HG03139 (cell line): ENCODE measurements around the gene ETV3.

ENCODE experiments used
- ATAC-seq: cut with Tn5 transposase; IDR thresholded peaks from one replicate; pipeline ENCODE4 v1.9.1; 2021; ENCODE audit not compliant: unreplicated experiment

Gene ETV3

DNA sequence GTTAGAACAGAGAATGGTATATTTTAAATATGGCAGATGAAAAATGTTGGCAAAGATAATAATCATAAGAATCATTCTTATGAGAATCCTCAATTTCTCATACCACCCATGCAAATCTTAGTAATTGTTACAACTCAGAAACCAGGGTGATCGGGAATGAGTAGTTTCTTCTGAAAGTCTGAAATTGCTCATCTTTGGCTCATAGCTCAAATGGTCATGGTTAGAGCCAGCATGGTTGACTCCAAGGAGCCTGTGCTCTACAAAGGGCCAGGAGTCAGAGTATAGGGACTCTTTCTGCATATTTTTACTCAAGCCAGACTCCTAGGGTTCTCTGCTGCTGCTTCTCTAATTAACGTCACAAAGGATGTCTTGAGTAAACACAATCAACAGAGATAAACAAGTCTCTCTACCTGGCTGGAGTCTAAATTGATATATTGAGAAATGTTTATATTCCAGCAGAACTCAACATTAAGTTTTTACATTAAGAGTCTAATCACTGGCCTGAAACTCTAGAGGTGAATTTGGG is 1.9 kb upstream of the ETV3 start:
- no peak for ATAC-seq

- no peak for ATAC-seq
These were observed 989 bp upstream of the ETV3 start for GRCh38 chr1:157139052-157139715.

- peak; percentile 21 for ATAC-seq
These were observed 581 bp downstream of the ETV3 start for GRCh38 chr1:157137408-157138219.

DNA sequence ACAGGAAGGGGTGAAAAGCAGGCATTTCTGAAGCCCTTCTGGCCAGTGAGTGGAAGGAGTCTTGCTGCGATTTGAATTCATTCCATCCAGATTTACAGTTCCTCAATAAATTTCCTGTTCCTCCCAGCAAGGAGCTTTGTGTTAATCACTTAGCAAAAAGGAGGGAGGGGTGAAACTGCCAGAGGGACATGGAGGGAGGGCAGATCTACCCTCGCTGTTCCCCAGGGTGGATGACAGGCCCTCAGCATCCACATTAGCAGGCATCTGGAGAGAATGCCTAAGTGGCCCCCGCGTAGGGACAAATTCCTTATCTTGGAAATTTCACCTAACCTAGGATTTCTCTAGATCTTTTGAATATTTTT is 1.2 kb downstream of the ETV3 start:
- no peak for ATAC-seq

DNA sequence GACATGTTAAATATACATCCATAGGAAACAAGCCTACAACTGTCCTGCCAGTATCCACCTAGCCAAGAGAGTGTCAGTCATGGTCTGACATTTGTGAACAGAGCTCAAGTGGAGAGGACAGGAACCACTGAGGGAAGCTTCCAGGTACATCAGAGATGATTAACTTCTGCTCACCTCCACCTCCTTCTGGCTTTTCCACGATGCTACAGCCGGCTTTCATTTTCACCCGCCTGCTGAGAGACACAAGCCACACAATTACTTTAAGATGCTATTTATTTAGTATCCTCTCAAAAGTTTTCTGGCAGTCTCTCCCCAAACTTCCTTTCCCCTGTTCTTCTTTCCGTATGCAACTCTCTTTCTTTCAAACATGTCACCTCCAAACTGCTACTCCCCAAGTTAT is 2.1 kb downstream of the ETV3 start:
- ATAC-seq = no peak

GRCh38 chr1:157135646-157136045 is 2.5 kb downstream of the ETV3 start:
- ATAC-seq = no peak

GRCh38 chr1:157135070-157135469 is 3.1 kb downstream of the ETV3 start:
- no peak for ATAC-seq

DNA sequence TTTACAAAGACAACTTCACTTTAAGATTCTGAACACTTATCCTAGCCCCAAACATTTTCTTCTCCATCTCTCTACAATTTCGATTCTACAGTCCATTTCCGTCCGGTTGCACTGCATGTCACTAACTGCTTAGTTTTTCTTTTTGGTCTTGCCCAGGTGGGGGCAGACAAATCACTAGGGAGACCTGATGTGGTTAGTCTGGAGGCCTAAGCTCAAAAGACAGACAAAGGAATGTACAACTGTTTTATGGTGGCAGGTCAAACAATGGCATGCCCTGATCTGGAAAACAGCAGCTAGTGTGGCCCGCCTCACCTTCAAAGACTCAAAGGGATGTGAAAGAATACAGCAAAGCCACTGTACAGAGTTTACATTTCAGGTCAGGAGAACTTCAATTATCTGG is 3.8 kb downstream of the ETV3 start:
- ATAC-seq = no peak

DNA sequence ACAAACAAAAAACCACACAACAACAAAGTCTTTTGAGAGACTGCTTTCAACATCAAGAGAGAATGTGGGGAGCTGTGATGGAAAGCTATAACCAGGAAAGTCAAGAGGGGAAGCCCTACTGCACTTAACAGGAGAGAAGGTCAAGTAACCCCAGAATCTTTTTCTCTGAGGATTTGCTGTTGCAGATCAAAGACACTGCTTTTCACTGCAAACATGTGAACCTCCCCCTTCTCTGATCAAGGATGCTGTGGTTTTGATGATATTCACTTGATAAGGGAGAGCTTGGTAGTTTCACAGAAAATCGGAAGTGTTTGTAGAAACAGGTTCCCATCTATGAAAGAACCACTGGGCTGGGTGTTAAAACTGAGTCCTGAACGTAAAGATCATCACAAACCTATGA is 4.8 kb downstream of the ETV3 start:
- ATAC-seq = no peak

DNA sequence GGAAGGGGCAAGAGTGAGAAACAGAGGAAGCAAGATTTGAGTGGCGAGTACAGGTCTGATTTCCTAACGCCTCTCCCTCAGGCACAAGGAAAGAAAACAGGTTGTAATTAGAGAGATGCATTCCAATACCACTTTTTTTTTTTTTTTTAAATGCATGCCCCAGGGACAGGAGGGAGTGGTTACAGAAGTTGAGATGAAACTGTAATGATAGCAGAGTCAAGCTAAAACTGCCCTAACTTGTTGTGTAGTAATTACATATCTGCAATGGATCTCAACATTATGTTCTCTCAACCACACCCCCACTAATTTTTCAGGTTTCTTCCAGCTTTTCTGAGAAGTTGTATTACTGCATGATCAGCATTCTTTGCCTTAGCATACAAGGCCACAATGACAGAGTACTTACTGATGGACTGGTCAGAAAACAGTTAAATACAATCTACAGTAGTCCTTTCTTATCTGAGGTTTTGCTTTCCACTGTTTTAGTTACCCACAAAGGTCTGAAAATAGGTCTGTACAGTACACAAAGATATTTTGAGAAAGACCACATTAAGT is 5.5 kb downstream of the ETV3 start:
- ATAC-seq = no peak

- ATAC-seq = no peak
These were observed 6.1 kb downstream of the ETV3 start for GRCh38 chr1:157132111-157132510.

DNA sequence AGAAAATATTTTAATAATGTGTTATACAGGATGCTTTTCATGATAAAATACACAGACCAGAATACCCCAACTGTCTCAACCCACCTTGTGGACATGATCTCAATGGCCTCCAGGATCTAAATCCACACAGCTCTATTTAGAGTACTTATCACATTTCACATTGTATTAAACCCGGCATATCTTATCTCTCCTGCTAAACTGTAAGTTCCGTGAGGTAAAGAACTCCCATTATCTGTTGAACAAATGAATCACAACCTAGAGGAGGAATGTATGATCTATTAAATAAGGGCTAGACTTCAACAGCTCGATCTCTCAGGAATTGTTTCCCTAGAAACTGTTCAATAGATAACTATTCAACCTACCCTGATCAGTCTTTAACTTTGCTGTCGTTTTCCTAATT is 6.9 kb downstream of the ETV3 start:
- no peak for ATAC-seq

GRCh38 chr1:157124855-157125254 is 13.3 kb downstream of the ETV3 start:
- no peak for ATAC-seq

- ATAC-seq = no peak
These were observed 18.7 kb downstream of the ETV3 start for GRCh38 chr1:157119448-157119847.

DNA sequence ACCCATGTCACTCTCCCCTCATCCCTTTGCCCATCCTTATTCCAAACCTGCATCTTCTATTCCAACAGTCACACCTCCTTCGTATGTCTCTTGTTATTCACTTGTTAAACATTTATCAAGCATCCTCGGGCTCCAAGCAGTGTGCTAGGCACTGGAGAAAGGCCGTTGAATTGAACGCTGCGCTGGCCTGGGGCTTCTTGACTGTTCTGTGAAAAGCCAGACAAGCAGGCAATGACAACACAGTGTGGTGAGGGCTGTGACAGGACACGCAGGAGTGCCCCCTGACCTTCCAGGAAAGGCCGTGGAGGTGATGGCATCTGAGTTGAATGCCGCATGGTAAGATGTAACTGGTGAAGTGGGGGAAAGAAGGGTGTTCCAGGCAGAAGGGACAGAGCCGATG is 19.2 kb downstream of the ETV3 start:
- ATAC-seq = no peak

GRCh38 chr1:157117527-157118057 is 20.6 kb downstream of the ETV3 start:
- ATAC-seq = peak; percentile 60

DNA sequence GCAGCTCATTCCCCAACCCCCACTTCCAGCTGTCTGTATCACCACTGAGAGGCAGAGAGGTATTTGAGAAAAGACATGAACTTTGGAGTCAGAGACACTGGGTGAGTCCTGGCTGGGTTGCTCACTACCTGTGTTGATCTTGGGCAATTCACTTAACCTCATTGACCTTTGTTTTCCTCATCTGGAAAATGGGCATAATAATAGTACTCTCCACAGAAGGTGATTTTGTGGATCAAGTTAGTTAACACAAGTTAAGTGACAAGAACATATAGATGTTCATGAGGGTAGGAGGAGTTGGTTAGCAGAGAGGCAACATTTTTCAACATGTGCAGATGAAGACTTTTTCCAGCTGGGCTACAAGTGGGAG is 21.5 kb downstream of the ETV3 start:
- no peak for ATAC-seq

DNA sequence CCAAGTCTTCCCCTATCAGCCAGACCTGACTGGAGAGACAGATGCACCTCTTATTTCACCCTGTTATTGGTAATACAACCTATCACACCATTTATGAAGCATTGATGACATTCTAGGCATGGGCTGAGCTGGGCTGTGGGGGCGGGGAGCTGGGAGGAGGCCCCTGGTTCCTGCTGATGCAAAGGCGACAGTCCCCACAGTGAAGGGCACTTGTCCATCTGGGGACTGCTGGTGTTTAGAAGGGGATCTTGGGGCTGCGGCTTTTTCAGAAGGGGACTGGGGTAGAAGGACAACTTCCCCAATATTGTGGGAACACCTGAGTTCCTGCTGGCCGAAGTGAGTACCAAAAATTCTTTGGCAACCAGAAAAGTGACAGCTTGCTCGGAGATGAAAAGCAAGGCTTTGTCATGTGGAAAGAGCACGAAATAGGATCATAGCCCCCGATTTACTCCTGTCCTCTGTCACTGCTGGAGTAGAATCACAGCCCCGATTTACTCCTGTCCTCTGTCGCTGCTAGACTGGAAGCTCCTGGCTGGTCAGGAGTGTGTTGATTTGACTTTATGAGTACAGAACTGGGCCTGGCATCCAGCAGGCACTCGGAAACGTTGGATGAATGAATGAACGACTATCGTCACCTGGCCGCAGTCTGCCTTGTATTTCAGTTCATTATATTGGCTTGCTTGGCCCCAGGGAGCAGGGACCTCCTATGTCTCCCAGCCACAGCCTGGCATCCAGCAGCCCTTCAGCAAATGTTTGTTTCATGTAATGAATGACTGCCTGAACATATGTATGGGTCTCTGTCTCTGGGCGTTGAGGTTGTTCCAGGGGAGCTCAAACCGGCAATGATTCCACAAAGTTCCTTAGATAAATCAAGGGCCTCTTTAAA is 22.1 kb downstream of the ETV3 start:
- no peak for ATAC-seq

GRCh38 chr1:157115429-157115838 is 22.8 kb downstream of the ETV3 start:
- no peak for ATAC-seq

GRCh38 chr1:157114183-157115121 is 23.7 kb downstream of the ETV3 start:
- ATAC-seq = no peak
